Head of caudate nucleus (tissue), 42 donors: Measurements from ENCODE around the gene TRMT1.
"Not testable (repeated sequence)": the region's sequence is repeated elsewhere in the genome, so short reads cannot be mapped to it uniquely, and the experiment has no call there.

Source experiments
- DNase-seq, 42 donors: peaks; one replicate each; pipeline versions ENCODE4 v3.0.0 to v3.0.0-alpha.2; 2020 to 2021; ENCODE audit warnings: mixed read lengths in 7 of 42
- intact Hi-C: fragments of 100-400 bp; cut with DNase I; formaldehyde crosslinking; loops from one replicate; pipeline ENCODE4 v1.15.0; 2022

TRMT1 gene

DNA sequence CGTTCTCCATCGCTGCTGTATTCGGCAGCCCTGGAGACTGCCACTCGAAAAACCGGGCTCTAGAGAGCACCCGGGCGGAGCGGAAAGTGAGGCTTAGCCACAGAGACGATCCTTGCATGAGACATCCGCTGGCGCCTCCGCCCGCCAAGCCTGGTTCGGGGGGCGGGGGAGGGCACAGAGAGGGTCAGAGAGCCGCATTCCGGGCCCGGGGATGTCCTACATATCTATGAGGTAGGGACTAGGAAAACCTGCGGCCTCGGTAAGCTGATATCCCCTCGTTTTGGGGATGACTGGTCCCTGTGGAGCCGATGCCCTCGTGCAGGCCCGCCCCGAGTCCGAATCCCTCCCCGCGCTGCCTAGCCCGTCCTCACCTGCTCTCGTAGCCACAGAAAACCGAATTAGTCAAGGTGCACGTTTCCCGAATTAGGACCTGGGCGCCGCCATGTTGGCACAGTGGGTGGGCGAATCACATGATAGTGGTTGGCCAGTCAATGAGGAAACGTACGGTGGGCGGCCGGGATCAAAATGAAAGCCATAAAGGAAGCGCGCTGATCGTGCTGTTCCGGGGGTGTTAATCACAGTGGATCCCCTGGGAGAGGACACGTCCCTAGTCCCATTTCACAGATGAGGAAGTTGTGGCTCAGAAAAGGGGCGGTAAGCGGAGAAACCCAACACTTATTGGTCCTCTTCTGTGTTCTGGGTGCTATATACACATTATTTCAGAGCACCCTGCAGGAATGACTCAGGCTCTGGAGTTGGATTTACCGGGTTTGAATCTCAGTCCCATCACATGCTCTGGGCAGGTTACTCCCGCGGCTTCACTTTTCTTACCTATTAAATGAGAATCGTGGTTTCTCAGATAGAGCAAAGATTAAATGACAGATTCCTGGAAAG lies at the start of gene TRMT1:
TSS of gene TRMT1 (minus strand) at position 459 of the 894 bp plus-strand sequence. CDS start at position 118, 341 bp downstream.
- DNase-seq: peak; percentile 87 to 98 (median 94)
- intact Hi-C loops: loop anchor here (2.0 kb wide), 1 partner anchor 34 kb away; the partner anchor contains the start of genes IER2 and STX10

DNA sequence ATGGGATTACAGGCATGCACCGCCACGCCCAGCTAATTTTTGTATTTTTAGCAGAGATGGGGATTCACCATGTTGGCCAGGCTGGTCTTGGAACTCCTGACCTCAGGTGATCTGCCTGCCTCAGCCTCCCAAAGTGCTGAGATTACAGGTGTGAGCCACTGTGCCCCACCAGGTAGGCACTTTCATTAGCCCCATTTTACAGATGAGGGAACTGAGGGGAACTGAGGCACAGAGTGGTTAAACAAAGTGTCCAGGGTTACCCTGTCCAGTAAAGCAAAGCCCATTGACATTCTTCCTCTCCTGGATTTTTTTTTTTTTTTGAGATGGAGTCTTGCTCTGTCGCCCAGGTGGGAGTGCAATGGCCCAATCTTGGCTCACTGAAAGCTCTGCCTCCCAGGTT lies 49.6 kb upstream of the TRMT1 start:
- intact Hi-C loops, DNase-seq: not testable (repeated sequence)

DNA sequence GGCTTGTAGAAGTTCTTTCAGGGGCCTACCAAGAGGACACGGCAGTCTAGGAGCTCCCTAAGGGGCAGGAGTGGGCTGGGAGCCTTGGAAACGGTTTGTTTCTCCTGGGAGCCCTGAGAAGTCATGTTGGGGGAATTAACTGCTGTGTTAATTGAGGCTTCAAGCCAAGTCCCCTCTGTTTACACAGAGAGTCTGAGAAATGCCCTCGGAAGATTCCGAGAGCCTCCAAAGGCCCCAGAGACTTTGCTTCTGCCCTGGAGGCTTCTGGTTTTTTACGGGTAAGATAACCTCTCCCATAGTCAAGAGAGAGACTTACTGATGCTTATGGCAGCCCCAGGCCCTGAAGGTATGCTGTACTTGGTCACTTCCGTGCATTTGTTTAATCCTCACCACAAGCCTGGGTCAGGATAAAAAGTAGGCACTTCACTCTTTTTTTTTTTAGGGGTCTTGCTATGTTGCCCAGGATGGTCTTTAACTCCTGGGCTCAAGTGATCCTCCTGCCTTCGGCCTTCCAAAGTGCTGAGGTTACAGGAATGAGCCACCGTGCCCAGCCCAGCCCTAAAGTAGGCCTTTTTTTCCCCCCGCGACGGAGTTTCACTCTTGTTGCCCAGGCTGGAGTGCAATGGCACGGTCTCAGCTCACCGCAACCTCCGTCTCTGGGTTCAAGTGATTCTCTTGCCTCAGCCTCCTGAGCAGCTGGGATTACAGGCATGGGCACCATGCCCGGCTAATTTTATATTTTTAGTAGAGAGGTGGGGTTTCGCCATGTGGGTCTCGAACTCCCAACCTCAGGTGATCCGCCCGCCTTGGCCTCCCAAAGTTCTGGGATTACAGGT lies 48.8 kb upstream of the TRMT1 start:
- DNase-seq: no peak
- intact Hi-C loops: no loop called here

DNA sequence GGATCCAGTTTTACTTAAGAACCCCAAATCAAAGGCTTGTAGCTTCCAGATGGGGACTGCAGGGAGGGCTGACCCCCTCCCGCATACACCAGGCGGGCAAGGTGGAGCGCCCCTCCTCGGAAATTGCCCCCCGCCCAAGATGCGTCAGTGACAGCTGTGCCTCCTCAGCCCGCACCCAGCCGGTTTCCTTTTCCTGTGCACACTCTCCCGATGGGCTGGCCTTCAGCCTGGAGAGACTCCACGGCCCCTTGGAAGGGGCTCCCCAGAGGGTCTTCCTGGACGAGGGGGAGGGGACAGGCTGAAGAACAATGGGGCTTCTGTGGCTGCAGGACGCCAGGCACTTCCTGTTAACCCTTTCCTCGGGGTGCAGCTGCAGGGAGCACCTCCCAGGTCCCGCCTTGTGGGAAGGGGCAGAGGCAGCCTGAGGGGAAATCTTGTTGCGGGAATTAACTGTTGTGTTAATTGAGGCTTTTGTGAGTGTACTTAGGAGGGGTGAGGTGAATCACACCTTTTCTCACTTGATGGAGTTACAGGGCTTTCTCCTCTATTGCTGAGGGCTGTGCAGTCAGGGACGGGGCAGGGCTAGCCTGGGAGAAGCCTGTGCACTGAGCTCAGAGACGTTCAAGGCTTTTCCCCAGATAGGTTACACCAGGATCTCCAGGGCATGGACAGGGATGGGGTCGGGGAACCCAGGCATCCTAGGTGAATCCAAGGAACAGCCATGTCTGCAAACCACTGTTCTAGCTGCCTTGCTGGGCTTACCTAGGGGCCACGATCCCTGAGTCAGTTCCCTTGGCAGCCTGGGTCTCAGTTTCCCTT lies 48.0 kb upstream of the TRMT1 start:
- intact Hi-C loops: no loop called here
- DNase-seq: peak in 22 of 42 donors; percentile 29 to 70 (median 44)

DNA sequence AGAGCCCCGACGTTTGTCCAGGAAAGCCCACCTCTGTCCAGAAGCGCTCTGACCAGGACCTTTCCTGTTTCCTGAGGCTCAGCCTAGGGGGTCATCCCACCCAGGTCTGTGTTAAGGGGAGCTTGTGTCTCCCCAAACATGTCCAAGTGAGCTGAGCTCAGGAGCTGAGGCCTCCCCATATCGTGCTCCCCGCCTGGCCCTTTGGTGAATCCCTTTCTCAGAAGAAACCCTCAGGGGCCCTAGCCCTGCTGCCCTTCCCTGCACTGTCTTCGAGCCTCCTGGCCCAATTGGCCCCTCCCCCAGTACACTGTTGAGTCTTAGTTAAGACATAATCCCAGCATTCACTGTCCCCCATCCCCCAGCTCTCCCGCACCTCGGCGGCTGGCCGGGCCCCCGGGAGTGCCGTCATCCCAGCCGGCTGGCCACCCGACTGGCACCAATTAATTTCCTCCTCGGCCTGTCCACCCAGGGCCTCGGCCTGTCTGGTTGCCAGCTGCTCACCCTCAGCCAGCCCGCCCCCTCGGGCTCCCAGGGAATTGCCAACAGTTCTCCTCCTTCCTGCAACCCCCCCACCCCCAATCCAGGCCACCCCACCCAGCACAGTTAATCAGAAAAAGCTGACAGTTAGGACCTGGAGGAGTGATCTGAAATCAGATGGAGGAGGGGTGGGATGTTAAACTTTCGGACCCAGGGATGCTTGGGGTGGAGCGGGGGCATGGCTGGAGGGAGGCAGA lies 47.2 kb upstream of the TRMT1 start:
- peak in 36 of 42 donors; percentile 20 to 76 (median 54) for DNase-seq
- intact Hi-C loops: no loop called here

DNA sequence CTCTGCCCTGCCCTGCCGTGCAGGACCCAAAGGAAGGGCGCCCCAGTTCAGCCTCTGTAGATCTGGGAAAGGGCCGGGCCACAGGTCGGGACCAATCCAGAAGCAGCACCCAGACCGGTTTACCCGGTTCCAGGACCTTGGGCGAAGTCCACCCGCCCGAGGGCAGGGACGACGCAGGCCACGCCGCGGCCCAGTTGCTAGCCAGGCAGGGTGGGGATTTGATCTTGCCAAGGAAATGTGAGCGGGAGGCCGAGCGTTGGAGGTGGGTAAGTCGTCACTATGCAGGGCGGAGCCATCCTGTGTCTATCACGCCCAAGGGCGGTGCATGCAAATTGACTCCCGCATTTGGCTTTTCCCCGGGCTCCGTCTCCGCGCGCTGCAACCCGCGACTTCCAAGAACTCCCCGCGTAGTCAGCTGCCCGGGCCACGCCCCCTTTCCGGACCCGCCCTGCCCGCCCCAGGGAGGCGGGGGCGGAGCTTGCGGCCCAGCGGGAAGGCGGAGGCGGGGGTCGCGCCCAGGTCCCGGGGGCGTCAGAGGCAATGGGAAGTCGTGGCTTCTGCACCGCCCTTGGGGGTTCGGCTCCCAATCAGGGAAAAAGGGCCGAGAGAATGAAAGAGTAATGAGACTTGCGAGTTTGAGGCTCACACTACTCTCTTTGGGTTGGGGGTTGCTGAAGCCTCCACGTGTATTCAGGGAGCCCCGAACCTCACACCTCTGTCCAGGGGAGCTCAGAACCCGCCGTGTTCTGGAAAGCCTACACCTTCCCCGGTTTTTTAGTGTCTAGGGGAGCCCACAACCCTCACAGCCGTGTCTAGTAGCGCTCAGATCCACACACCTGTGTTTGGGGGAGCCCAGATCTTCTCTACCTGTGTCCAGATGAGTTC lies 46.4 kb upstream of the TRMT1 start:
- peak; percentile 84 to 98 (median 93) for DNase-seq
- intact Hi-C loops: no loop called here

DNA sequence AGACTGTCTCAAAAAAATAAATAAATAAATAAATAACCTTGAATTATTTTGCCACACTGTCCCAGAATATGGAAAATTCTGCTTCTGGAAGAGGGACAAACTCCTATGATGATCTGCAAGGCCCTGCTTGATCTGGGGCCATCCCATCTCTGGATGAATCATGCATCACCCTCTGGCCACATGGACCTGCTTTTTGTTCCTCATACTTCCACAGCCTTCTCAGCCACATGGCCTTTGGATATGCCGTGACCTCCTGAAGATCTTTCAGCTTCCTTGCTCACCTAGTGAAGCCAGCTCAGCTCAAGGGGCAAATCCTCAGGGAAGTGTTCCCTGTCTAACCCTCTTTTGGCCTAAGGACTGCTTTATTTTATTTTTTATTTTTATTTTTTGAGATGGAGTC lies 44.0 kb upstream of the TRMT1 start:
- intact Hi-C loops: no loop called here

DNA sequence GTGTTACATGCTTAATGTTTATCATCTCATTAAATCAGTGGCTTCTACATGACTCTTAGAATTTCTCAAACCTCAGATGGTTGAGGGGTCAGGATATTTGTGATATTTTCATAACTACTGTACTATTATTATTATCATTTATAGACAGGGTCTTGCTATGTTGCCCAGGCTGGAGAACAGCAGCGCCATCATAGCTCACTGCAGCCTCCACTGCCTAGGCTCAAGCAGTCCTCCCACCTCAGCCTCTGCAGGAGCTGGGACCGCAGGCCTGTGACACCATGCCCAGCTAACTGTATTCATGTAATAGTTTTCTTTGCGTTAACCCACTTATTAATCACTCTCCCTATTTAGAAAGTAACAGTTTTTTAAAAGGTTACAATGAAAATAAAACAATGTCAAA lies 43.2 kb upstream of the TRMT1 start:
- intact Hi-C loops: no loop called here

More for the DNA sequence above, 44.0 kb upstream of the TRMT1 start:
- DNase-seq: no peak

DNA sequence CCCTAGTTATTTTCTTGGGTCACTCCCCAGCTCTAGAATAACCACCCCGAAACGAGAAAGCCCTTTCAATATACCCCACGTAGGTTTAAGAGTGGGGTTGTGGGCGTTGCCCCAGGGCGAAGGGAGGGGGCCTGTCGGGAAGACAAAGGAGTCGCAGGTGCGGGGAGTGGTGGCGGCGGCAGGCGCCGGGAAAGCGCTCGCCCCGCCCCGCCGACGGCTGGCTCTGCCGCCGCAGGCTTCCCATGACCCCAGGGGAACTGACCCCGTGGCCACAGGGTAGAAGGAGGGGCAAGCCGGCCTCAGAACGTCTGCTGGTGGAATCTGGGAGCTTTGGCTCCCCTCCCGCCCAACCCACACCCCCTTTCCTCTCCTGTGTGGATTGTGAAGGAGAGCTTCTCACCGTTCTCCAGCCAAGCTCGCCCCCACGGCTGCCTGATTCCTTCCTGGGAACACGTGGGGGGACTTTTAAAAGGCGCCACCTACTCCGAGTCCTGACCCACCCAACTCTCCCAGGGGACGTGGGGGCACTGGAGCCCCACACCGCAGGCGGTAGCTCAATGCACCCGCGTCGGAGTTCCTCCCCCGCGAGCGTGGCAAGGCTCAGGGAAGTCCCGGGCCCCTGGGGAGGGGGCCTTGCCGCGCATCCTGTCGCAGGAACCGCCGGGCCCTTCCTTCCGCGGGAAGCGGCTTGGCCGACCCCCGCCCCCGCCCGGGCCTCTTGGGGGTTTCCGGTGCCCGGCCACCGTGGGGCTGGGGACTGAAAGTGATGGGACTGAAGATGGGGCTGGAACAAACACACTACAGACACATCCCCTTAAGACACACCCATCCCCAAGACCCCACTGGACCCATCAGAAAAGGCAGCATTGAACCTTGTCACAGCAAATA lies 39.2 kb upstream of the TRMT1 start:
- intact Hi-C loops: no loop called here
- peak in 37 of 42 donors; percentile 7 to 83 (median 57) for DNase-seq

More for the DNA sequence above, 43.2 kb upstream of the TRMT1 start:
- no peak for DNase-seq

DNA sequence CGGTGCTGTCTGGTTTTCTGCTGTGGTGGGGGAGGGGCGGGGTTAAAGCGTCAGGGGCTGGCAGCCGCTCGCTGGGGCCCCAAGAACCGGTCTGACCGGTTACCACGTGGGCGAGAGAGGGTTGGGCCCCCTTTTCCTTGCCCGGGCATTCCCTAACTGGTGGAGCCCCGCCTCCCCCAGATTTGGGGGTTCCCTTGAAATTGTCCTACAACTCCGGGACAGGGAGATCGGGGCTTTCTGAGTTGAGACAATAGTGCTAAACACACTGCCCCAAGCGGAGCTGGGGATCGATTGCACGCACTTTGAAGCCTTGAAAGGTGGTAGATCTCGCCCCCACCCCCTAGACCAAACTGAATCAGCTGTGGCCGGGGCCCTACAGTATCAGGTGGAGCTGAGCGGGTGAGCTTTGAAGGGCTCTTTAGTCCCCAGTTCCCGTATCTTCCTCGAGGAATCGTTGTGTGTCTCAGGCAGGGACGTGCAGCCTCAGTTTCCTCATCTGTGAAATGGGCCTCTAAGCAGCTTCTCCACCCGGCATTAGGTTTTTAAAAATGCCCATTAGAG lies 38.5 kb upstream of the TRMT1 start:
- intact Hi-C loops: no loop called here
- peak in 13 of 42 donors; percentile 23 to 61 (median 34) for DNase-seq

DNA sequence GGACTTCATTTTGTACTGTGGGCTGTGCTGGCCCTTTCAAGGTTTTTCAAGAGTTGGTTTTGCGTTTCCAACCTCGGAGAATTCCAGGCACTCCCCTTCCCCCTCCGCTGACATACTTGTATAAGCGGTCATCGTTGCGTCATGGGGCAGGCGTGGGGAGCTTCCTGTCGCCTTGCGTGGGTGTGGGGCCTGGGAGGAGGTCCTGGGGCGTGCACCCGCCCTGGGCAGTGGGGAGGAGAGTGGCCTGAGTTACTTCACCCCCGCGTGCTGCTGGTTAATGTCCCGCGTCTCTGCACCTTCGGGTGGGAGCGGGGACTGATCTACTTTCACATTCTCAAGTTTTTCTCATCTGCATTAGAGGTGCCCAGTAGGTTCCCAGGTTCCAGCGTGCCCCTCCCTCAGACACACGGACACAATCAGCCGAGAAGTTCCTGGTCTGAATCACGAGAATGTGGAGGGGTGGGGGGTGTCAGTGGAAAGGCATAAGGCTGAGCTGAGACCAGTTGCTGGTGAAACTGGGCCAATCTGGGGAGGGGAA lies 37.8 kb upstream of the TRMT1 start:
- intact Hi-C loops: no loop called here
- DNase-seq: peak in 34 of 42 donors; percentile 26 to 83 (median 56)

DNA sequence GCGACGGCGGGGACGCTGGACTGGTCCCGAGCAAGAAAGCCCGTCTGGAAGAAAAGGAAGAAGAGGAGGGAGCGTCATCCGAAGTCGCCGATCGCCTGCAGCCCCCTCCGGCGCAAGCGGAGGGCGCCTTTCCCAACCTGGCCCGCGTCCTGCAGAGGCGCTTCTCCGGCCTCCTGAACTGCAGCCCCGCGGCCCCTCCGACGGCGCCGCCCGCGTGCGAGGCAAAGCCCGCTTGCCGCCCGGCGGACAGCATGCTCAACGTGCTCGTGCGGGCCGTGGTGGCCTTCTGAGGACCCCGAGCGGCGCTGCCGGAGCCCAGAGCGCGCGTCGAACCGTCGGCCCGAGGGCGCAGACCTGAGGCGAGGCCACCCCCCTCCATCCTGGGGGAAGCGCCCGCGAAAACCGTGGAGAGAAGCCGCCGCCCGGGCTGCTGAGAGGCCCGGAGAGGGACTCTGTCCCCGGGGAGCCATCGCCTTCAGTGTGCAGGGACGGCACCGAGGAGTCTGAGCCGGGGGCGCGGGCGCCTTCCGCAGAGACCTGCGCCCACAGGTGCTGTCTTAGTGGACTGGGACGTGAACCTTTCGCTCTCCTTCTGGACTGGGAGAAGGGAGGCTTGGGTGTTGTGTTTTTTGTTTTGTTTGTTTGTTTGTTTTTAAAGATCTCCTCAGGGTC lies 37.2 kb upstream of the TRMT1 start:
- intact Hi-C loops: no loop called here
- DNase-seq: peak in 4 of 42 donors; percentile 19 to 29 (median 27)

DNA sequence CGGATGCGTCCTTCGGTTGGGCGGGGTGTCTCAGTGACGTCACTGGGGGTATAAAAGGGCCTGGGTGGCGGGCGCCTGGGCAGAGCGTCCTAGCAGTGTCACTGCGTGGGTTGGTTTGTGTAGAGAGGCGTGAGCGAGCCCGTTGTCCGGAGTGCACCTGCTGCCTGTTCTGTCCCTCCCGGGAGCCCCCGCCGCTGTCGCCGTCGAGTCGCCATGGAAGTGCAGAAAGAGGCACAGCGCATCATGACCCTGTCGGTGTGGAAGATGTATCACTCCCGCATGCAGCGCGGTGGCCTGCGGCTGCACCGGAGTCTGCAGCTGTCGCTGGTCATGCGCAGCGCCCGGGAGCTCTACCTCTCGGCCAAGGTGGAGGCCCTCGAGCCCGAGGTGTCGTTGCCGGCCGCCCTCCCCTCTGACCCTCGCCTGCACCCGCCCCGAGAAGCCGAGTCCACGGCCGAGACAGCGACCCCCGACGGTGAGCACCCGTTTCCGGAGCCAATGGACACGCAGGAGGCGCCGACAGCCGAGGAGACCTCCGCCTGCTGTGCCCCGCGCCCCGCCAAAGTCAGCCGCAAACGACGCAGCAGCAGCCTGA lies 36.5 kb upstream of the TRMT1 start:
- DNase-seq: peak; percentile 90 to 99 (median 95)
- intact Hi-C loops: no loop called here

DNA sequence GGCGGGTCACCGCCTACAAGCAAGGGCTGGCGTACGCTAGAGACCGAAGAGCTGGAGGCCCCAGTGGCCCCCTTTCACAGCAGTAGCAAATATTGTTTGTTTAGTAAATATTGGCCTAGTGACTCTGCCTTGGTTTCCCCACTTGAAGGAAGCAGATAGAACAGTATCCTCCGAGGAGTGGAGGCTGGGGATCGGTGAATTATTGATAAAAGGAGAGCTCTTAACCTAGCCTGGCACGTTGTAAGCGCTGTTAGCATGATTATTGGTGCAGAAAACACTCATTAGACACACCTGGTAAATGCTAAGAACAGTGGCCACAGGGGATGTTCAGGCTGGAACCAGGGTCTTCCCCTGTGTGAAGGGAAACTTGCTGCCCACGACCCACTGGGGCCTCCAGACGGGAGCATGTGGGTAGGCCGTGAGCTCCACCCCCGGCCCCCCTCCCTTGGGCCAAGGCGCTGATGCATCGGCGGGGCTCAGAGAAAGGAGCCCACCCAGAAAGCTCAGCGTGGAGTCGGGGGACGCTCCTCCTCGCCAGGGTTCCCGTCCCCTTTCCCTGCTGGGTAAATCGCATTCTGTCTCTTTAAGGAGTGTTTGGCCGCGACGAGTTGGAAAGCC lies 35.9 kb upstream of the TRMT1 start:
- intact Hi-C loops: no loop called here
- DNase-seq: no peak
